Diencephalon (tissue), 1 donor: Measurements from ENCODE around the gene CPAMD8. TPM values are rescaled to one million over a fixed set of nuclear protein-coding genes. Genes with fewer than 3 reads are reported as not detected.

Experiments
- small RNA-seq: library from RNA; depleted of rRNA; stranded (forward); fragments of <200 nt; gene quantifications from one replicate; pipeline ENCODE3, GENCODE V24; 2014
- total RNA-seq: library from RNA; depleted of rRNA; stranded (reverse); fragments of >200 nt; gene quantifications from one replicate; pipeline ENCODE4 v1.2.3, GENCODE V29; 2014

Gene CPAMD8
- total RNA-seq = 8.5 TPM

DNA sequence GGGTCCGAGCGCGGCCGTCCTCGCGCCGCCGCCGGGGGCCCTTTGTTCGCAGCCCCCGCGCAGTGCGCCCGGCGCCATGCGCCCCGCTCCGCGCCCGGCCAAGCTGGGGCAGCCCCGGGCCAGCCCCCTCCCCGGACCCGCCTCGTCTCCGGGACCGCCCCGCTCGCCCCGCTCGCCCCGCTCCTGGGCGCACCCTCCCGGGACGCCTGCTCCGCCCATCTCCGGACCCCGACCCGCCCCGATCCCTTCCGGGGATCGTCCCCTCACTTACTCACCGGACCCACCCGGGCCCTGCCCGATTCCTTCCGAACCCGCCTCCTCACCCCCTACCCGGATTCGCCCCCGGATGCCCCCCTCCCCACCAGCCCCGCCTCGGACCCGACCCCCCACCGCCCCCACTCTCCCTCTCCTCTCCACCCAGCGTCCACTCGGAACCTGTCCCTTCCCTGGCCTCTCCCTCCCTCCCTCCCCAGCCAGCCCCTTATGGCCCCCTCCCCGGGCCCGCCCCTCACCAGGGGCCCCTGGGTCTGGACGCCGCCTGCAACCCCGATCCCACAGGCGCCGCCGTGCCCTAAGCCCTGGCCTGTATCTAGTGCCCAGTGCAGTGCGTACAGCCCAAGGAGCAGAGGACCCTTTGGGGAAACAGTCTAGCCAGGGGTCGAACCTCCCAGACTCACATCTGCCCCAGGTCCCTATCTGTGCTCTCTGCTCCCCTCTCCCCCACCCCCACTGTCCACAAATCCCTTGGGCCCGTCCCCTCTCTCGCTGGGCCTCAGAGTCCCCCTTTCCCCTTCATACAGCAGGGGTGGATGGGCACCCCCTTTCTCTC, at the start of gene CPAMD8:
Gene CPAMD8 (minus strand): TSS at position 105 of the 829 bp plus-strand sequence. CDS start 168 bp downstream, outside the sequence.

DNA sequence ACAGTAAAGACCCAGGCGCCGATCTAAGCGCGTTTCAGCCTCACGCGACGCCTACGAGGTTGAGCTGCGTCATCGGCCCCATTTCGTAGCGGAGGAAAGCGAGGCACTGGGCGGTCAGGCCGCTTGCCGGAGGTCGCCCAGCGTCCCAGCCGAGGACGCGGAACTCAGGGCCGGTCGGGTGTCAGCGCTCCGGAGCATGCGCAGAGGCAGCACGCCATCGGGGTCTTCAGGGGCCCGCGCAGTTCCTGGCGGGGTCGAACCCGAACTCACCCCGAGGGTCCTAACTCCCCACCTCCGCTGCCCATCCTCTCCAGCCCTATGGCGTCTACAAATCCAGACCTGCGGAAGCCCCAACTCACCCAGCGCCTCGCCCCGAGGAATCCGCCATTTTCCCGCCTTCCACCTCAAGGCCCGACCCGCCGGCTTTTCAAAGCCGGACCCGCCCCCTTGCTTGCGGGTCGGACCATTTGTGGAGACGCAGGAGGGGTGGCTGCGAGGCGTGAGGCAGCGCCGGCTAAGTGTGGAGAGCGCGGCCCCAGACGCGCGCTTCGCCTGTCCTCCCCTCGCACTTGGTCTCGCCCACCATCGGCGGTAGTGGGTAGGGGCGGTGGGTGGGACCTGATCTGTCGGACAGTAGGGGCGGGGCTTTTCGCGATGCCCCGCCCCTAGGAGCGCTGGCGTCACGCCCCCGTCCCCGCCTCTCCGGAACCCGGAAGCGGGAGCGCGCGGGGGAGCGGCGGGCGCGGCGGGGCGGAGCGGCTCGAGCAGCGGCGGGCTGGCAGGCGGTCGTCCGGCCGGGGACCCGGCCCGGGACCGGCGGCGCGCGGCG, 48.6 kb upstream of the CPAMD8 start, which contains the start of the genes HAUS8 and MYO9B:
Gene HAUS8 (minus strand): TSS at position 418 of the 829 bp plus-strand sequence. CDS start 30 bp downstream, at position 388.
Gene MYO9B (plus strand): TSS at position 743 of the 829 bp plus-strand sequence. CDS start 25,941 bp downstream, outside the sequence.

DNA sequence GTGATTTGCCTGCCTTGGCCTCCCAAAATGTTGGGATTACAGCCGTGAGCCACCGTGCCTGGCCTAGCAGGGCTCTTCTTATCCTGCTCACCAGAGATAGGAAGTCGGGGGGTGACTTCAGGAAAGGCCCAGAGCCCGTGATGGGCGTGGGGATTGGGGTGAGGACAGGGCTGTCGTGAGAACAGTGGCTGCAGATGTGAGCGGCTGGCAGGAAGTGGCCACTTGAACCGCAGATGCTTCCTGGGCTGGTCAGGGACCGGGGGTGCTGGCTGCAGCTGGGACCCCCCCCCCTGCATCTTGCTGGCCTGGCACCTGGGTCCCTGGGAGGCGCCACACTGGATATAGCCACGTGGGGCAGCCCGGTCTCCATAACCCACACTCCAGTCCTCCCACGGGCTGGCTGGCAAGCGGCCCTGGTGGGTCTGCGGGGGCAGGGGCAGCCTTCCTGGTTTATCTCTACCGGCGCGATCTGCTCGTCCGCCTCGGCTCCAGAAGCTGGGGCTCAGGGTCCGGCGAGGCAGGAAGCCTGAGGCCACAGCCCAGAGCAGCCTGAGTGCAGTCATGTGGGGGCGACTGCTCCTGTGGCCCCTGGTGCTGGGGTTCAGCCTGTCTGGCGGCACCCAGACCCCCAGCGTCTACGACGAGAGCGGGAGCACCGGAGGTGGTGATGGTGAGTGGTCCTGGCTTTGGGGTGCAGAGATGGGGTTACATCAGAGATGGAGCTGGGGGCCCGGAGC, 137.8 kb downstream of the CPAMD8 start, which contains the start of gene F2RL3:
Gene F2RL3 (plus strand): TSS at position 371 of the 737 bp plus-strand sequence. CDS start 191 bp downstream, at position 562.

Small RNA genes lying within 50 kb of the gene (small RNA-seq; reads per million reads assigned to genes)
- gene RN7SL823P = not detected
- not detected for gene RN7SL835P

Other genes with a start within 250 kb of the CPAMD8 start
- 52.6 TPM for gene SIN3B, start 197.4 kb downstream of the CPAMD8 start, total RNA-seq
- 0.23 TPM for gene F2RL3, start 137.8 kb downstream of the CPAMD8 start, total RNA-seq
- 3.2 TPM for gene HAUS8, start 48.6 kb upstream of the CPAMD8 start, total RNA-seq
- 22.1 TPM for gene MYO9B, start 49.0 kb upstream of the CPAMD8 start, total RNA-seq
- gene USE1, start 188.5 kb upstream of the CPAMD8 start, total RNA-seq = 19.1 TPM
- 5.1 TPM for gene OCEL1, start 199.4 kb upstream of the CPAMD8 start, total RNA-seq
- 13.6 TPM for gene NR2F6, start 219.1 kb upstream of the CPAMD8 start, total RNA-seq
- 1.8 TPM for gene USHBP1, start 237.9 kb upstream of the CPAMD8 start, total RNA-seq
- gene BABAM1, start 240.6 kb upstream of the CPAMD8 start, total RNA-seq = 65.3 TPM